ENCODE results near the gene CAPN10.
A peak's percentile ranks its signal among the peaks of the same experiment; 100 is the strongest.

The CAPN10 gene

GRCh38 chr2:240564561-240565332 is 21.8 kb upstream of the CAPN10 start:
- DNase-seq: peak; percentile 48

- peak; percentile 95 for DNase-seq
These were observed 21.0 kb upstream of the CAPN10 start for GRCh38 chr2:240565333-240566202.

- peak; percentile 95 for DNase-seq
These were observed 20.1 kb upstream of the CAPN10 start for GRCh38 chr2:240566203-240567136.

GRCh38 chr2:240567137-240567871 is 19.2 kb upstream of the CAPN10 start:
- DNase-seq: peak; percentile 43

GRCh38 chr2:240567872-240568677 is 18.5 kb upstream of the CAPN10 start, which contains the start of gene RNPEPL1:
Gene RNPEPL1, plus strand, starts transcription at chr2:240568484. Its CDS starts 103 bp downstream, at chr2:240568587.
- peak; percentile 43 for DNase-seq

GRCh38 chr2:240568678-240569522 is 17.6 kb upstream of the CAPN10 start:
- DNase-seq: peak; percentile 33

GRCh38 chr2:240569523-240569997 is 17.0 kb upstream of the CAPN10 start:
- no peak for DNase-seq

GRCh38 chr2:240569998-240570530 is 16.5 kb upstream of the CAPN10 start:
- DNase-seq: no peak

- no peak for DNase-seq
These were observed 15.8 kb upstream of the CAPN10 start for GRCh38 chr2:240570531-240571313.

GRCh38 chr2:240571314-240571973 is 15.1 kb upstream of the CAPN10 start:
- no peak for DNase-seq

GRCh38 chr2:240572141-240573031 is 14.1 kb upstream of the CAPN10 start:
- DNase-seq: no peak

GRCh38 chr2:240573071-240573515 is 13.4 kb upstream of the CAPN10 start:
- DNase-seq: no peak

- DNase-seq: no peak
These were observed 12.8 kb upstream of the CAPN10 start for GRCh38 chr2:240573516-240574385.

GRCh38 chr2:240574386-240575100 is 12.0 kb upstream of the CAPN10 start:
- DNase-seq: no peak

All from activated CD4-positive, alpha-beta T cell treated with anti-CD3 and anti-CD28 coated beads, Interleukin-2, amount 50 U/mL, for 16 hours (primary cell).